ENCODE results near the gene GRM1. TPM values are rescaled to one million over a fixed set of nuclear protein-coding genes. Genes with fewer than 3 reads are reported as not detected.

Gene GRM1
- total and polyA plus RNA-seq, 4 donors, result 0.02 to 0.12 (median 0.06) TPM

GRCh38 chr6:146301764-146302163 lies 272.9 kb downstream of the GRM1 start:
- Histone ChIP-seq H3K4me1 (ENCODE audit: control insufficient read depth in 5 of 5, insufficient read depth in 5 of 5, low read length in 5 of 5) (peaks cover 0 to 9% (median 0%) of the 10 kb centered on the region in 5 donors), H3K27ac (ENCODE audit: low read depth in 1 of 2, low read length in 1 of 2) (no peak overlapping the region), H3K9me3 (ENCODE audit: control insufficient read depth in 4 of 4, insufficient read depth in 3 of 4, low read length in 3 of 4) (no peaks in the 10 kb centered on the region), H3K4me3 (no peak overlapping the region), H3K27me3 (ENCODE audit: control insufficient read depth in 3 of 3, insufficient read depth in 3 of 3, low read length in 2 of 3) (no peaks in the 10 kb centered on the region), H3K9ac (ENCODE audit: insufficient read depth in 1 of 2, low read length in 2 of 2) (no peak overlapping the region), H3K36me3 (ENCODE audit: control insufficient read depth in 4 of 4, insufficient read depth in 4 of 4, low read length in 4 of 4) (no peaks in the 10 kb centered on the region)
- 70 to 83% methylated on average over 3 of the region's 3 CpGs for WGBS, 2 donors
- TF ChIP-seq CTCF (IDR thresholded peaks at IDR 0.05; ENCODE audit: control extremely low read depth, extremely low read depth), result no peak
- DNase-seq (no peak), ATAC-seq (ENCODE audit: insufficient read depth, low FRiP score) (no peak)

- no peaks in the 10 kb centered on the region for H3K36me3 ChIP-seq (ENCODE audit: control insufficient read depth in 4 of 4, insufficient read depth in 4 of 4, low read length in 4 of 4)
- no peaks in the 10 kb centered on the region for H3K27me3 ChIP-seq (ENCODE audit: control insufficient read depth in 3 of 3, insufficient read depth in 3 of 3, low read length in 2 of 3)
- H3K27ac ChIP-seq (ENCODE audit: low read depth in 1 of 2, low read length in 1 of 2), result no peak overlapping the region
- no peak for TF ChIP-seq CTCF (IDR thresholded peaks at IDR 0.05; ENCODE audit: control extremely low read depth, extremely low read depth)
- DNase-seq (no peak), ATAC-seq (ENCODE audit: insufficient read depth, low FRiP score) (no peak)
- H3K4me3 ChIP-seq, result no peak overlapping the region
- H3K4me1 ChIP-seq (ENCODE audit: control insufficient read depth in 5 of 5, insufficient read depth in 5 of 5, low read length in 5 of 5), result peaks cover 0 to 9% (median 0%) of the 10 kb centered on the region in 5 donors
- no peak overlapping the region for H3K9ac ChIP-seq (ENCODE audit: insufficient read depth in 1 of 2, low read length in 2 of 2)
- no peaks in the 10 kb centered on the region for H3K9me3 ChIP-seq (ENCODE audit: control insufficient read depth in 4 of 4, insufficient read depth in 3 of 4, low read length in 3 of 4)
These were observed 274.1 kb downstream of the GRM1 start for GRCh38 chr6:146302994-146303393.

GRCh38 chr6:146304181-146304580 lies 275.3 kb downstream of the GRM1 start:
- Histone ChIP-seq H3K4me3 (no peak overlapping the region), H3K36me3 (ENCODE audit: control insufficient read depth in 4 of 4, insufficient read depth in 4 of 4, low read length in 4 of 4) (no peaks in the 10 kb centered on the region), H3K27me3 (ENCODE audit: control insufficient read depth in 3 of 3, insufficient read depth in 3 of 3, low read length in 2 of 3) (no peaks in the 10 kb centered on the region), H3K4me1 (ENCODE audit: control insufficient read depth in 5 of 5, insufficient read depth in 5 of 5, low read length in 5 of 5) (peaks cover 0 to 9% (median 0%) of the 10 kb centered on the region in 5 donors), H3K9ac (ENCODE audit: insufficient read depth in 1 of 2, low read length in 2 of 2) (no peak overlapping the region), H3K9me3 (ENCODE audit: control insufficient read depth in 4 of 4, insufficient read depth in 3 of 4, low read length in 3 of 4) (no peaks in the 10 kb centered on the region), H3K27ac (ENCODE audit: low read depth in 1 of 2, low read length in 1 of 2) (no peak overlapping the region)
- DNase-seq (no peak), ATAC-seq (ENCODE audit: insufficient read depth, low FRiP score) (no peak)
- WGBS, 2 donors, result 82 to 83% methylated on average over 3 of the region's 3 CpGs
- no peak for TF ChIP-seq CTCF (IDR thresholded peaks at IDR 0.05; ENCODE audit: control extremely low read depth, extremely low read depth)

GRCh38 chr6:146305092-146305491 lies 276.2 kb downstream of the GRM1 start:
- 5% methylated on average over 1 of the region's 1 CpG for WGBS, 2 donors
- Histone ChIP-seq H3K9ac (ENCODE audit: insufficient read depth in 1 of 2, low read length in 2 of 2) (no peak overlapping the region), H3K9me3 (ENCODE audit: control insufficient read depth in 4 of 4, insufficient read depth in 3 of 4, low read length in 3 of 4) (no peaks in the 10 kb centered on the region), H3K27ac (ENCODE audit: low read depth in 1 of 2, low read length in 1 of 2) (no peak overlapping the region), H3K27me3 (ENCODE audit: control insufficient read depth in 3 of 3, insufficient read depth in 3 of 3, low read length in 2 of 3) (no peaks in the 10 kb centered on the region), H3K4me1 (ENCODE audit: control insufficient read depth in 5 of 5, insufficient read depth in 5 of 5, low read length in 5 of 5) (peaks cover 0 to 9% (median 0%) of the 10 kb centered on the region in 5 donors), H3K4me3 (no peak overlapping the region), H3K36me3 (ENCODE audit: control insufficient read depth in 4 of 4, insufficient read depth in 4 of 4, low read length in 4 of 4) (no peaks in the 10 kb centered on the region)
- ATAC-seq (ENCODE audit: insufficient read depth, low FRiP score), result no peak
- TF ChIP-seq CTCF (IDR thresholded peaks at IDR 0.05; ENCODE audit: control extremely low read depth, extremely low read depth), result no peak
- peak in 1 of 3 donors; percentile 8 for DNase-seq

All from lung (tissue), 12 donors.